Measurements from ENCODE around the gene ABTB1. TPM values are rescaled to one million over a fixed set of nuclear protein-coding genes. Genes with fewer than 3 reads are reported as not detected.
A peak's percentile ranks its signal among the peaks of the same experiment; 100 is the strongest.

The ABTB1 gene
- total and polyA plus RNA-seq, 8 donors = 22.0 to 113 (median 43.7) TPM

DNA sequence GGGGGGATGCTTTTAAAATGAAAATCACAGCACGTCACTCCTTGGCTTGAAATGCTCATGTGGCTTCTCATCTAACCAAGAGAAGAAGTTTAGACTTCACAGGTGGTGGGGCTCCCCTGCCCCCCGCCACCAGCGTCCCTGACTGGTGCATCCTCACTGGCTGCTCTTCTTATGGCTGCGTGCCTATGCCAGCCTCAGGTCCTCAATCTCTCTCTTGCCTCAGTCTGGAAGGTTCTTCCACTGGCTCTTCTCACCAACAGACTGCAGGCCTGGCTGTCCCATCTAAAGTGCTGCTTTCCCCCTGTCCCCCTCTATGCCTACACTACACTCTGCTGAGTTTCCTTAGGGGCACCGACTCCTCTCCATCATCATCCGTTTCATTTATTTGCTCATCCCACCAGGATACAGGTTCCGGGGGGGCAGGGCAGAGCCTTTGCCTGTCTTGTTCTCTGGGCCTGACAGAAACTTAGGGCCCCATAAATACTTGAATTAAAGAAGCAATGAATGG is 20.6 kb downstream of the ABTB1 start:
- no peak for TF ChIP-seq POLR2A (IDR thresholded peaks at IDR 0.05)
- no peak for TF ChIP-seq POLR2AphosphoS5 (IDR thresholded peaks at IDR 0.05)
- TF ChIP-seq, protein P1, sequence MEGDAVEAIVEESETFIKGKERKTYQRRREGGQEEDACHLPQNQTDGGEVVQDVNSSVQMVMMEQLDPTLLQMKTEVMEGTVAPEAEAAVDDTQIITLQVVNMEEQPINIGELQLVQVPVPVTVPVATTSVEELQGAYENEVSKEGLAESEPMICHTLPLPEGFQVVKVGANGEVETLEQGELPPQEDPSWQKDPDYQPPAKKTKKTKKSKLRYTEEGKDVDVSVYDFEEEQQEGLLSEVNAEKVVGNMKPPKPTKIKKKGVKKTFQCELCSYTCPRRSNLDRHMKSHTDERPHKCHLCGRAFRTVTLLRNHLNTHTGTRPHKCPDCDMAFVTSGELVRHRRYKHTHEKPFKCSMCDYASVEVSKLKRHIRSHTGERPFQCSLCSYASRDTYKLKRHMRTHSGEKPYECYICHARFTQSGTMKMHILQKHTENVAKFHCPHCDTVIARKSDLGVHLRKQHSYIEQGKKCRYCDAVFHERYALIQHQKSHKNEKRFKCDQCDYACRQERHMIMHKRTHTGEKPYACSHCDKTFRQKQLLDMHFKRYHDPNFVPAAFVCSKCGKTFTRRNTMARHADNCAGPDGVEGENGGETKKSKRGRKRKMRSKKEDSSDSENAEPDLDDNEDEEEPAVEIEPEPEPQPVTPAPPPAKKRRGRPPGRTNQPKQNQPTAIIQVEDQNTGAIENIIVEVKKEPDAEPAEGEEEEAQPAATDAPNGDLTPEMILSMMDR (IDR thresholded peaks at IDR 0.05) = no peak
- TF ChIP-seq EP300 (IDR thresholded peaks at IDR 0.05) = no peak
- Histone ChIP-seq H3K36me3 (peaks cover 0 to 33% (median 17%) of the 10 kb centered on the region in 4 donors), H3K27ac (no peak overlapping the region), H3K9me3 (no peaks in the 10 kb centered on the region), H3K4me3 (no peak overlapping the region), H3K27me3 (no peaks in the 10 kb centered on the region), H3K4me1 (peaks cover 21 to 60% (median 37%) of the 10 kb centered on the region in 4 donors)
- no peak for DNase-seq
- intact Hi-C loops (cut with DNase I; ENCODE audit: low total_unique reads) = loop anchor here (10.0 kb wide), 1 partner anchor 131 kb away; the partner anchor contains the start of gene MGLL
- WGBS, 5 donors = 76 to 97% (median 91%) methylated on average over 7 of the region's 7 CpGs

DNA sequence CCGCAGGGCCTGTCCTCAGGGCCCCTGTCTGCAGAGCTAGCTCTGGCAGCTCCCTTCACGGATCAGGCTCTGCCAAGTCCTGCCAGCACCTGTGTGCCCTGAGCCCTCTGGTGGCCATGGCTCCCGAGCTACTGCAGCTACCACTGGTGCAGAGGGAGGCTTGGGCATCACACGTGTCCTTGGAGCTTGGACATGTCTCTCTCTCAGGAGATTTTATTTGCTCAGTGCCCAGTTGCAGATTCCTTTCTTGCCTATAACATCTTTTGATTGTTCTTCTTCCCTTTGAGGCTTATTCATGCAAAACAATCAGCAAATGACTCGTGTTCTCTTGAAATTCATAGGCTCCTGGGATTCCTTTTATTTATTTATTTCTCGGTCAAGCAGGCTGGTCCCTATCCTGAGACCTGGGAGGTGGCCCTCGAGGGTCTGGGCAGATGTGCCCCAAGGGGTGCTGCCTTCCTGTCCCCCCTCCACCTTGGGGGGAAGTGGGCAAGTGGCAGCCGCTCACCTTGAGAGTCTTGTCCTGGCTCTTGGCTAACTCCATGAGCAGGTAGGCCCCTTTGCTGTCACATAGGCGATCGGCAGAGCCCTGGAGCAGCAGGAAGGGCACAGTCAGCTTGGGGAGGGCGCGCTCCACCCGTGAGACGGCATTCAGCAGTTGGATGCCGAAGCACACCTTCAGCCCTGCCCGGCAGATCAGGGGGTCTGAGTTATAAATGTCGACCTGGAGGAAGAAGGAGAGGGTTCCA is 21.9 kb downstream of the ABTB1 start:
- TF ChIP-seq EP300 (IDR thresholded peaks at IDR 0.05) (no peak), POLR2AphosphoS5 (IDR thresholded peaks at IDR 0.05) (peak in 1 of 3 donors; percentile 50), POLR2A (IDR thresholded peaks at IDR 0.05) (no peak)
- TF ChIP-seq, protein P1 (IDR thresholded peaks at IDR 0.05) = peak in 5 of 7 experiments; percentile 27 to 66 (median 49)
- 66 to 77% (median 76%) methylated on average over 12 to 17 of the region's 17 CpGs for WGBS, 5 donors
- Histone ChIP-seq H3K36me3 (peaks cover 0 to 33% (median 17%) of the 10 kb centered on the region in 4 donors), H3K9me3 (no peaks in the 10 kb centered on the region), H3K27me3 (no peaks in the 10 kb centered on the region), H3K27ac (no peak overlapping the region), H3K4me1 (peaks cover 28 to 60% (median 45%) of the 10 kb centered on the region in 4 donors), H3K4me3 (no peak overlapping the region)
- DNase-seq = peak; percentile 73 to 86
- intact Hi-C loops (cut with DNase I; ENCODE audit: low total_unique reads) = loop anchor here (10.0 kb wide), 1 partner anchor 130 kb away; the partner anchor contains the start of gene MGLL

DNA sequence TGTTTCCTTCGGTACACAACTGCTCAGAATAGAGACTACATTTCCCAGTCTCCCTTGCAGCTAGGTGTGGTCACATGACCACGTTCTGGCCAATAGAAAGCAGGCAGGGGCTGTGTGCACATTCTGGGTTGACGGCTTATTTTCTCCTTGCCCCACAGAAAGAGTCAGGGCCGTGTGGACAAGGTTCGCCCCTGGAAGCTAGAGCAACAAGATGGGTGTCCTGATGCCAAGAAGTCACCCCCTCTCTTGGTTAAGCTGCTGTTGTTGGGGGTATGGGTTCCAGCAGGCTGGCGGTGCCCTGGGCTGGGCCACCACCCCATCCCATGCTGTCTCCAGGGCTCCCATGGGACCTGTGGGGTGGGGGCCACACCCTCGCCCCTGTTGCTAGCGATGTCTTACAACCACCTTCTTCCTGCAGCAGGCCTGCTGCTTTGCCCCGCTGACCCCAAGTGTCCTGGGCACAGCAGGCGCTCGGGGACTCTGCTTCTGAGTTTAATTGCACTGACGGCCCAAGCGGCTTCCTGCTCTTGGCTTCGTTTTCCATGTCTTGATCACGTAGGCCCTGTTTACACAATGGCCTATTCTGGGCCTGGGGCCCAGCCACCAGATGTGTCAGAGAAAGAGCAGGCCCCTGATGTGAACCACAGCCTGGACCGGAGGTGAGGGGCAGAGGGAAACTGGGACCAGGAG is 24.9 kb downstream of the ABTB1 start:
- DNase-seq = peak; percentile 80 to 92
- Histone ChIP-seq H3K36me3 (peaks cover 0 to 17% (median 12%) of the 10 kb centered on the region in 4 donors), H3K4me1 (peaks cover 37 to 72% (median 48%) of the 10 kb centered on the region in 4 donors), H3K27me3 (no peaks in the 10 kb centered on the region), H3K27ac (peak overlapping the region; percentile 68 to 91 (median 90)), H3K9me3 (no peaks in the 10 kb centered on the region), H3K4me3 (peak overlapping the region; percentile 16 to 36 (median 18))
- 20 to 32% (median 26%) methylated on average over 14 to 16 of the region's 16 CpGs for WGBS, 5 donors
- intact Hi-C loops (cut with DNase I; ENCODE audit: low total_unique reads) = loop anchor here (10.0 kb wide), 1 partner anchor 127 kb away; the partner anchor contains the start of gene MGLL
- TF ChIP-seq POLR2AphosphoS5 (IDR thresholded peaks at IDR 0.05) (peak; percentile 58 to 84 (median 76)), EP300 (IDR thresholded peaks at IDR 0.05) (peak; percentile 60), POLR2A (IDR thresholded peaks at IDR 0.05) (no peak)
- TF ChIP-seq, protein P1 (IDR thresholded peaks at IDR 0.05) = peak in 1 of 7 experiments; percentile 7

DNA sequence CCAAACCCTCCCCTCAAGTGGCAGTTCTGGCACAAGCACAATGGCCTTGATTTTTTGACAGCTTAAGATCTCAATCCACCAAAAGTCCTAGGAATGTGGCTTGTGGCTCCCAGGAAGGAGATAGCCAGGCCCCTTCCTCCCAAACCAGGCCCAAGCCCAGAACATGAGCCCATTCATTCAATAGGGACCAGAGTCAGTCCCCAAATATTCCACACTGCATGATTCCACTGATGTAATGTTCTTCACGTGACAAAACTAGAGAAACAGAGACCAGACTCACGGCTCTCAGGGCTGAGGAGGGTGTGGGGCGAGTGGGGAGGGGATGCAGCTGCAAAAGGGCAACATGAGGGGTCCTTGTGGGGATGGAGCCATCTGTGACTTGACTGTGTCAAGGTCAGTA is 25.5 kb downstream of the ABTB1 start:
- intact Hi-C loops (cut with DNase I; ENCODE audit: low total_unique reads) = loop anchor here (10.0 kb wide), 1 partner anchor 127 kb away; the partner anchor contains the start of gene MGLL
- Histone ChIP-seq H3K4me1 (peaks cover 37 to 77% (median 48%) of the 10 kb centered on the region in 4 donors), H3K36me3 (peaks cover 0 to 11% (median 6%) of the 10 kb centered on the region in 4 donors), H3K27me3 (no peaks in the 10 kb centered on the region), H3K4me3 (no peak overlapping the region), H3K27ac (peak overlapping the region; percentile 68 to 91 (median 90)), H3K9me3 (no peaks in the 10 kb centered on the region)
- WGBS, 5 donors = 64 to 85% (median 73%) methylated on average over 3 of the region's 3 CpGs
- no peak for DNase-seq
- TF ChIP-seq EP300 (IDR thresholded peaks at IDR 0.05) (no peak), POLR2A (IDR thresholded peaks at IDR 0.05) (no peak), POLR2AphosphoS5 (IDR thresholded peaks at IDR 0.05) (no peak)
- TF ChIP-seq, protein P1 (IDR thresholded peaks at IDR 0.05) = no peak

Data from stomach (tissue), 9 donors.